Adrenal gland (tissue), 12 donors: ENCODE measurements around the gene DKK1. TPM values are rescaled to one million over a fixed set of nuclear protein-coding genes. Genes with fewer than 3 reads are reported as not detected.

Experiments used
- DNase-seq, 7 donors: peaks; one replicate each; pipeline ENCODE4 v3.0.0-alpha.2; 2019 to 2020
- H3K27ac ChIP-seq, 5 donors: fragments of 200-600 bp; sonication (generic) in 4 of 5; 1 replicate in 3 of 5; 2 replicates in 2 of 5; pipeline versions ENCODE4 v1.5.1 to v1.8.0; 2016 to 2020; ENCODE audit warnings: mild to moderate bottlenecking in 1 of 5
- H3K27me3 ChIP-seq: fragments of 200-600 bp; 2 replicates; pipeline ENCODE4 v1.8.0; 2021
- H3K36me3 ChIP-seq, 2 donors: fragments of 200-600 bp; replicated peaks in 1 of 2; 1 replicate in 1 of 2; 2 replicates in 1 of 2; pipeline versions ENCODE4 v1.5.1 to v1.8.0; 2018 to 2022
- H3K4me1 ChIP-seq, 2 donors: fragments of 200-600 bp; replicated peaks in 1 of 2; 1 replicate in 1 of 2; 2 replicates in 1 of 2; pipeline versions ENCODE4 v1.5.1 to v1.8.0; 2018 to 2021
- H3K4me3 ChIP-seq, 4 donors: fragments of 200-600 bp; sonication (generic) in 3 of 4; one replicate each; pipeline ENCODE4 v1.5.1; 2016 to 2018
- H3K9me3 ChIP-seq, 3 donors: fragments of 200-600 bp; sonication (generic) in 1 of 3; replicated peaks in 1 of 3; 1 replicate in 2 of 3; 2 replicates in 1 of 3; pipeline versions ENCODE4 v1.5.1 to v1.8.0; 2016 to 2021
- CTCF ChIP-seq, 6 experiments: fragments of 450-650 bp in 4 of 6; fragments of 200-600 bp in 2 of 6; sonication (generic) in 1 of 6; IDR thresholded peaks; 1 replicate in 5 of 6; 2 replicates in 1 of 6; pipeline versions ENCODE4 v1.5.1 to v1.8.0; 2016 to 2021; ENCODE audit warnings: antibody characterized with exemption in 6 of 6, mild to moderate bottlenecking in 2 of 6, moderate library complexity in 1 of 6
- POLR2A ChIP-seq, 2 donors: fragments of 450-650 bp; IDR thresholded peaks; one replicate each; pipeline ENCODE4 v1.6.1; 2017; ENCODE audit warnings: antibody characterized with exemption in 2 of 2, mild to moderate bottlenecking in 2 of 2, moderate library complexity in 1 of 2
- WGBS, 4 donors: extraction: QIAGEN DNeasy Blood & Tissue Kit in 2 of 4; methylation state at CpG; one replicate each; pipeline versions ENCODE4 v1.1.5 to v1.1.7; 2013 to 2017; 5-methylcytosine and 5-hydroxymethylcytosine counted together
- intact Hi-C, 2 donors: fragments of 100-400 bp; cut with DNase I; formaldehyde crosslinking; loops; one replicate each; pipeline versions ENCODE4 v1.14.1 to v1.15.0; 2022 to 2023
- polyA plus RNA-seq, 3 donors: library from polyadenylated mRNA; stranded (reverse); fragments of 200-250 nt in 2 of 3; fragments of 350-450 nt in 1 of 3; fragmentation: Illumina TruSeq in 1 of 3; extraction: RNeasy Lipid Tissue Mini Kit (QIAGEN cat#74804) in 1 of 3; gene quantifications; one replicate each; pipeline ENCODE4 v1.2.3, GENCODE V29; 2013 to 2014
- total RNA-seq, 9 donors: library from RNA; depleted of rRNA in 4 of 9; stranded (reverse); fragments of >200 nt in 4 of 9; fragments of 120-200 nt in 1 of 9; fragmentation: NEBNext Ultra II Directional in 1 of 9; extraction: Animal tissue kit (Norgen Biotek cat#: 25700) in 1 of 9; gene quantifications; one replicate each; pipeline versions ENCODE4 v1.1.0 to v1.2.4, GENCODE V29; 2013 to 2023
- donor health status: healthy with polysubstance abuse.
- donor health status: Bipolar disorder and iron deficiency.
- donor health status: DM: yes; HTN: yes; CAD: no.
- donor health status: DM: no; HTN: no; CAD: no.
- donor health status: DM: no; HTN: no; CAD: no.
- donor health status: DM: yes; HTN: yes; CAD: no.

Gene DKK1
- total and polyA plus RNA-seq, 12 donors, result 0.21 to 1.8 (median 1.4) TPM; not detected in 5

GRCh38 chr10:52322936-52323335 is 8.9 kb downstream of the DKK1 start:
- intact Hi-C loops, result no loop called here
- TF ChIP-seq POLR2A (IDR thresholded peaks at IDR 0.05), result no peak
- TF ChIP-seq CTCF (IDR thresholded peaks at IDR 0.05), result no peak
- WGBS, 4 donors, result 58 to 93% (median 83%) methylated on average over 1 of the region's 1 CpG
- H3K36me3 ChIP-seq, result no peaks in the 10 kb centered on the region
- DNase-seq, result no peak
- H3K27me3 ChIP-seq, result no peaks in the 10 kb centered on the region
- H3K27ac ChIP-seq, result no peak overlapping the region
- no peaks in the 10 kb centered on the region for H3K9me3 ChIP-seq
- H3K4me1 ChIP-seq, result no peaks in the 10 kb centered on the region
- no peak overlapping the region for H3K4me3 ChIP-seq

GRCh38 chr10:52326382-52326781 is 12.3 kb downstream of the DKK1 start:
- no peaks in the 10 kb centered on the region for H3K9me3 ChIP-seq
- H3K36me3 ChIP-seq, result no peaks in the 10 kb centered on the region
- H3K27ac ChIP-seq, result no peak overlapping the region
- TF ChIP-seq POLR2A (IDR thresholded peaks at IDR 0.05) (no peak), CTCF (IDR thresholded peaks at IDR 0.05) (no peak)
- intact Hi-C loops, result no loop called here
- 77 to 93% (median 81%) methylated on average over 2 of the region's 2 CpGs for WGBS, 4 donors
- H3K4me3 ChIP-seq, result no peak overlapping the region
- H3K27me3 ChIP-seq, result no peaks in the 10 kb centered on the region
- DNase-seq, result no peak
- H3K4me1 ChIP-seq, result no peaks in the 10 kb centered on the region

GRCh38 chr10:52331638-52332364 is 17.7 kb downstream of the DKK1 start:
- Histone ChIP-seq H3K4me3 (no peak overlapping the region), H3K27ac (no peak overlapping the region), H3K4me1 (no peaks in the 10 kb centered on the region), H3K9me3 (no peaks in the 10 kb centered on the region), H3K27me3 (no peaks in the 10 kb centered on the region), H3K36me3 (no peaks in the 10 kb centered on the region)
- intact Hi-C loops, result no loop called here
- 88 to 94% (median 91%) methylated on average over 3 of the region's 3 CpGs for WGBS, 4 donors
- DNase-seq, result no peak
- TF ChIP-seq POLR2A (IDR thresholded peaks at IDR 0.05) (no peak), CTCF (IDR thresholded peaks at IDR 0.05) (no peak)

GRCh38 chr10:52332815-52333214 is 18.7 kb downstream of the DKK1 start:
- Histone ChIP-seq H3K27ac (no peak overlapping the region), H3K36me3 (no peaks in the 10 kb centered on the region), H3K9me3 (no peaks in the 10 kb centered on the region), H3K4me3 (no peak overlapping the region), H3K27me3 (no peaks in the 10 kb centered on the region), H3K4me1 (no peaks in the 10 kb centered on the region)
- TF ChIP-seq CTCF (IDR thresholded peaks at IDR 0.05), result no peak
- no peak for TF ChIP-seq POLR2A (IDR thresholded peaks at IDR 0.05)
- DNase-seq, result no peak
- intact Hi-C loops, result no loop called here
- 84 to 93% (median 88%) methylated on average over 5 of the region's 5 CpGs for WGBS, 4 donors
